K562 (cell line): Measurements from ENCODE around the gene HSF4. TPM values are rescaled to one million over a fixed set of nuclear protein-coding genes. Genes with fewer than 3 reads are reported as not detected.

Experiments used
- ATAC-seq: fragments of 200-7000 bp; cut with Tn5 transposase; 3 replicates; pipeline ENCODE4 v1.9.1; 2020; ENCODE audit warnings: moderate library complexity
- BruUV-seq: library from RNA; stranded (reverse); fragments of 400-500 nt; replicated peaks from 2 replicates; lab custom pipeline; 2021; lab: Mats Ljungman, UMichigan
- CTCF ChIA-PET: fragments of 300-600 bp; formaldehyde crosslinking; extraction: SDS; loops from one replicate; lab custom pipeline; 2021; ENCODE audit warnings: low intra/inter-chr PET ratio; lab: Yijun Ruan, JAX
- POLR2A ChIA-PET: fragments of 300-600, 350-650 bp; sonication (Branson Sonifier 250); formaldehyde crosslinking; extraction: SDS; loops from one replicate; lab custom pipeline; 2021; ENCODE audit warnings: antibody characterized with exemption, inconsistent platforms; lab: Yijun Ruan, JAX
- DNase-seq, 4 experiments: peaks; one replicate each; pipeline versions ENCODE4 v3.0.0 to v3.0.0-alpha.2; 2011 to 2018; ENCODE audit warnings: low spot score in 3 of 4, mixed read lengths in 3 of 4; ENCODE audit errors: extremely low read depth in 1 of 4
- FAIRE-seq: peaks from 2 replicates; lab custom pipeline; 2011; peaks lifted over from hg19 to GRCh38; lab: Jason Lieb, UNC
- H2AFZ ChIP-seq: 2 replicates; pipeline ENCODE4 v1.6.0; 2011; ENCODE audit warnings: low read depth, low read length, control low read depth, inconsistent platforms
- H3K27ac ChIP-seq: fragments of 200-600 bp; 3 replicates; pipeline ENCODE4 v1.8.0; 2011; ENCODE audit warnings: low read depth, mild to moderate bottlenecking, control low read depth, inconsistent platforms, low read length, moderate library complexity, mixed read lengths; ENCODE audit errors: extremely low read depth
- H3K27me3 ChIP-seq, 2 experiments: fragments of 300-600 bp in 1 of 2; 2 replicates in 1 of 2; 3 replicates in 1 of 2; pipeline versions ENCODE4 v1.6.0 to v1.8.0; 2011; ENCODE audit warnings: inconsistent platforms in 2 of 2, low read length in 2 of 2, mild to moderate bottlenecking in 1 of 2, mixed read lengths in 1 of 2, moderate library complexity in 1 of 2; ENCODE audit not compliant: control insufficient read depth in 2 of 2, insufficient read depth in 2 of 2
- H3K36me3 ChIP-seq: fragments of 300-600 bp; 3 replicates; pipeline ENCODE4 v1.8.0; 2011; ENCODE audit warnings: mild to moderate bottlenecking, low read length, inconsistent platforms; ENCODE audit not compliant: control insufficient read depth, insufficient read depth
- H3K4me1 ChIP-seq, 2 experiments: fragments of 200-600 bp in 1 of 2; replicated peaks in 1 of 2; 2 replicates in 1 of 2; 3 replicates in 1 of 2; pipeline versions ENCODE4 v1.5.1 to v1.8.0; 2011; ENCODE audit warnings: inconsistent platforms in 2 of 2, low read length in 2 of 2, mild to moderate bottlenecking in 1 of 2, mixed read lengths in 1 of 2, moderate library complexity in 1 of 2; ENCODE audit not compliant: control insufficient read depth in 2 of 2, insufficient read depth in 2 of 2
- H3K4me2 ChIP-seq: 2 replicates; pipeline ENCODE4 v1.6.1; 2011; ENCODE audit warnings: low read length, control low read depth, inconsistent platforms, mixed read lengths; ENCODE audit not compliant: insufficient read depth
- H3K4me3 ChIP-seq: fragments of 200-600 bp; sonication (generic), shearing (Covaris generic); 2 replicates; pipeline ENCODE4 v1.5.1; 2016; ENCODE audit warnings: control low read depth, inconsistent platforms
- H3K79me2 ChIP-seq: fragments of 200-600 bp; 3 replicates; pipeline ENCODE4 v1.8.0; 2011; ENCODE audit warnings: low read length, inconsistent platforms; ENCODE audit not compliant: control insufficient read depth, insufficient read depth
- H3K9ac ChIP-seq, 2 experiments: 2 replicates each; pipeline versions ENCODE4 v1.6.0 to v1.6.1; 2011; ENCODE audit warnings: low read depth in 2 of 2, low read length in 2 of 2, control low read depth in 1 of 2, inconsistent platforms in 1 of 2, mild to moderate bottlenecking in 1 of 2, mixed read lengths in 1 of 2; ENCODE audit not compliant: insufficient read depth in 1 of 2
- H3K9me1 ChIP-seq: one replicate; pipeline ENCODE4 v1.6.0; 2011; ENCODE audit warnings: inconsistent platforms, mild to moderate bottlenecking, low read length, moderate library complexity; ENCODE audit not compliant: control insufficient read depth, insufficient read depth
- H3K9me3 ChIP-seq: replicated peaks from 2 replicates; pipeline ENCODE4 v1.5.1; 2011; ENCODE audit warnings: low read depth, low read length, inconsistent platforms; ENCODE audit not compliant: control insufficient read depth, insufficient read depth
- H4K20me1 ChIP-seq: replicated peaks from 2 replicates; pipeline ENCODE4 v1.6.1; 2011; ENCODE audit warnings: low read length, inconsistent platforms, mixed read lengths; ENCODE audit not compliant: control insufficient read depth, insufficient read depth
- HMG20B ChIP-seq: fragments of 250-450 bp; sonication (Bioruptor Pico); IDR thresholded peaks from 2 replicates; pipeline ENCODE4 v1.5.0; 2021; ENCODE audit warnings: mild to moderate bottlenecking
- MTA2 ChIP-seq: fragments of 450-650 bp; IDR thresholded peaks from 2 replicates; pipeline ENCODE4 v1.6.1; 2016; ENCODE audit warnings: low read depth
- PCBP1 ChIP-seq: fragments of 200-400 bp; formaldehyde crosslinking; IDR thresholded peaks from 2 replicates; pipeline ENCODE4 v1.6.1; 2018; ENCODE audit warnings: mild to moderate bottlenecking, low read depth, low read length; ENCODE audit not compliant: poor library complexity, severe bottlenecking
- PKNOX1 ChIP-seq: fragments of 450-650 bp; IDR thresholded peaks from 2 replicates; pipeline ENCODE4 v1.6.1; 2016
- POLR2AphosphoS2 ChIP-seq: IDR thresholded peaks from 2 replicates; pipeline ENCODE4 v1.6.1; 2012; ENCODE audit warnings: low read length, improper control_type of control experiment
- RNF2 ChIP-seq: sonication (generic); IDR thresholded peaks from 2 replicates; pipeline ENCODE4 v1.6.1; 2016
- SOX6 ChIP-seq: fragments of 450-650 bp; IDR thresholded peaks from 2 replicates; pipeline ENCODE4 v1.6.1; 2014; ENCODE audit warnings: mild to moderate bottlenecking
- SP2 ChIP-seq: IDR thresholded peaks from 2 replicates; pipeline ENCODE4 v1.6.1; 2011; ENCODE audit warnings: mild to moderate bottlenecking, low read depth, low read length, moderate library complexity; ENCODE audit not compliant: poor library complexity, severe bottlenecking; ENCODE audit errors: extremely low read depth
- STAT6 ChIP-seq: sonication (generic); formaldehyde crosslinking; IDR thresholded peaks from 2 replicates; pipeline ENCODE4 v1.8.1; 2023; ENCODE audit warnings: mild to moderate bottlenecking, missing genetic modification reagents
- ZBTB12 ChIP-seq: fragments of 250-450 bp; sonication (Bioruptor Pico); IDR thresholded peaks from 2 replicates; pipeline ENCODE4 v1.4.0; 2020
- ZBTB49 ChIP-seq: sonication (generic); formaldehyde crosslinking; IDR thresholded peaks from 2 replicates; pipeline ENCODE4 v1.8.0; 2022; ENCODE audit warnings: missing genetic modification reagents, mild to moderate bottlenecking, borderline replicate concordance
- ZNF586 ChIP-seq: fragments of 450-650 bp; formaldehyde crosslinking; conservative IDR thresholded peaks from 2 replicates; pipeline ENCODE4 v1.4.0; 2020; ENCODE audit warnings: mild to moderate bottlenecking, moderate library complexity
- ZNF707 ChIP-seq: fragments of 250-450 bp; sonication (Bioruptor Pico); conservative IDR thresholded peaks from 2 replicates; pipeline ENCODE4 v1.8.0; 2022; ENCODE audit warnings: inconsistent platforms, mild to moderate bottlenecking, moderate library complexity
- ZNF717 ChIP-seq: fragments of 250-450 bp; sonication (Bioruptor Pico); IDR thresholded peaks from 2 replicates; pipeline ENCODE4 v1.5.0; 2021
- ZZZ3 ChIP-seq: fragments of 450-650 bp; IDR thresholded peaks from 2 replicates; pipeline ENCODE4 v1.6.1; 2016; ENCODE audit warnings: antibody characterized with exemption, mild to moderate bottlenecking, moderate library complexity
- WGBS: fragments of 100-300 bp; shearing (Covaris generic); methylation state at CpG from one replicate; pipeline ENCODE4 v1.1.6; 2016; ENCODE audit warnings: low coverage, mixed read lengths; ENCODE audit not compliant: insufficient coverage; ENCODE audit errors: missing lambda C conversion rate; 5-methylcytosine and 5-hydroxymethylcytosine counted together
- in situ Hi-C: fragments of 300-500 bp; cut with MboI; formaldehyde crosslinking; loops from 4 replicates; pipeline ENCODE4 v1.15.0; 2018; ENCODE audit warnings: inconsistent platforms, mixed read lengths
- intact Hi-C: fragments of 100-400 bp; cut with micrococcal nuclease; formaldehyde crosslinking; loops from 2 replicates; pipeline ENCODE4 v1.14.2; 2022
- polyA plus RNA-seq, 8 experiments: library from polyadenylated mRNA; depleted of rRNA in 4 of 8; stranded (reverse) in 5 of 8; unstranded in 3 of 8; fragments of >200 nt; fragmentation: Nextera tagmentation in 2 of 8; fragmentation: Illumina TruSeq in 1 of 8; extraction: Ambion mirVana in 2 of 8; extraction: Trizol in 1 of 8; gene quantifications; 2 replicates each; pipeline versions ENCODE4 v1.2.1 to v1.2.3, GENCODE V29; 2011 to 2014; ENCODE audit warnings: inconsistent platforms in 1 of 8, missing spikeins in 1 of 8
- total RNA-seq, 7 experiments: library from RNA; depleted of rRNA in 6 of 7; stranded (reverse); fragments of >200 nt in 6 of 7; fragmentation: Illumina TruSeq in 2 of 7; extraction: Trizol in 2 of 7; gene quantifications; 2 replicates each; pipeline versions ENCODE4 v1.2.1 to v1.2.3, GENCODE V29; 2011 to 2021; ENCODE audit warnings: low replicate concordance in 1 of 7

The HSF4 gene
- total and polyA plus RNA-seq, 9 of the 15 experiments (the other 6 are each of a cell fraction or from before 2014, with no cell fraction given): 0.50 to 35.4 (median 8.8) TPM; not detected in 1

- no peaks in the 10 kb centered on the region for H3K27me3 ChIP-seq
- H3K79me2 ChIP-seq: no peaks in the 10 kb centered on the region
- no TSS peak for BruUV-seq
- H3K9me1 ChIP-seq: no peaks in the 10 kb centered on the region
- H3K27ac ChIP-seq: no peak overlapping the region
- no peaks in the 10 kb centered on the region for H4K20me1 ChIP-seq
- peaks cover 81% of the 10 kb centered on the region for H3K36me3 ChIP-seq
- intact Hi-C loops: no loop called here
- H3K9me3 ChIP-seq: no peaks in the 10 kb centered on the region
- CTCF ChIA-PET: no interaction called here
- FAIRE-seq: no peak
- TF ChIP-seq SP2 (no peak), PKNOX1 (no peak), ZBTB12 (no peak), STAT6 (no peak), ZNF717 (CRISPR knock-in tag) (no peak), ZNF707 (CRISPR knock-in tag) (no peak), PCBP1 (no peak), RNF2 (no peak), ZBTB49 (CRISPR knock-in tag) (no peak), SOX6 (no peak), POLR2AphosphoS2 (no peak), MTA2 (no peak), ZNF586 (CRISPR knock-in tag) (no peak), ZZZ3 (no peak), HMG20B (no peak)
- WGBS: 92% methylated on average over 2 of the region's 2 CpGs
- no peak overlapping the region; a peak in 1 of 4 replicates for H3K9ac ChIP-seq
- POLR2A ChIA-PET: interaction anchor here (0.6 to 1.4 kb wide), 4 partner anchors 9 to 172 kb away, joined by 3 read pairs; no protein-coding TSS in a partner anchor
- H3K4me3 ChIP-seq: no peak overlapping the region
- H3K4me1 ChIP-seq: peaks cover 0 to 16% of the 10 kb centered on the region in 2 experiments; a peak in 2 of 5 replicates
- no peak for DNase-seq
- in situ Hi-C loops: no loop called here
- H2AFZ ChIP-seq: no peak overlapping the region
- H3K4me2 ChIP-seq: no peak overlapping the region
- no peak for ATAC-seq
Observed at GRCh38 chr16:67145746-67146145, 18.8 kb upstream of the HSF4 start.
